GM19035 (cell line): ENCODE measurements around the gene REC8.

Experiments used
- ATAC-seq: cut with Tn5 transposase; IDR thresholded peaks from one replicate; pipeline ENCODE4 v1.9.1; 2021; ENCODE audit not compliant: unreplicated experiment

Gene REC8

GRCh38 chr14:24137529-24138395 lies 34.1 kb upstream of the REC8 start:
- no peak for ATAC-seq

GRCh38 chr14:24138396-24139271 lies 33.2 kb upstream of the REC8 start:
- ATAC-seq, result no peak

- no peak for ATAC-seq
Observed at GRCh38 chr14:24139272-24139934, 32.5 kb upstream of the REC8 start.

- peak; percentile 83 for ATAC-seq
Observed at GRCh38 chr14:24141097-24141880, 30.6 kb upstream of the REC8 start, which contains the start of gene EMC9. Gene EMC9 (minus strand): TSS chr14:24141591. CDS start chr14:24141304, 287 bp downstream.

- no peak for ATAC-seq
Observed at GRCh38 chr14:24143511-24143910, 28.4 kb upstream of the REC8 start.

GRCh38 chr14:24144451-24144850 lies 27.4 kb upstream of the REC8 start:
- ATAC-seq, result no peak

GRCh38 chr14:24145219-24145618 lies 26.7 kb upstream of the REC8 start:
- ATAC-seq, result no peak

GRCh38 chr14:24145690-24146452 lies 26.0 kb upstream of the REC8 start:
- no peak for ATAC-seq

GRCh38 chr14:24146453-24146977 lies 25.4 kb upstream of the REC8 start, which contains the start of gene PSME2:
Gene PSME2 (minus strand): TSS chr14:24146610. CDS start chr14:24146581, 29 bp downstream.
- peak; percentile 61 for ATAC-seq

- peak; percentile 79 for ATAC-seq
Observed at GRCh38 chr14:24146978-24147760, 24.7 kb upstream of the REC8 start, which contains the start of gene RNF31. Gene RNF31 (plus strand): TSS chr14:24147498. CDS start chr14:24147699, 201 bp downstream.

GRCh38 chr14:24147761-24148428 lies 24.0 kb upstream of the REC8 start:
- ATAC-seq, result no peak

- no peak for ATAC-seq
Observed at GRCh38 chr14:24149302-24149969, 22.4 kb upstream of the REC8 start.

- no peak for ATAC-seq
Observed at GRCh38 chr14:24150061-24150460, 21.8 kb upstream of the REC8 start.

- ATAC-seq, result no peak
Observed at GRCh38 chr14:24150567-24150966, 21.3 kb upstream of the REC8 start.

GRCh38 chr14:24150993-24151392 lies 20.9 kb upstream of the REC8 start:
- ATAC-seq, result no peak

GRCh38 chr14:24151404-24152080 lies 20.3 kb upstream of the REC8 start:
- ATAC-seq, result no peak

- ATAC-seq, result no peak
Observed at GRCh38 chr14:24155100-24155499, 16.8 kb upstream of the REC8 start.
